ENCODE measurements around the gene RGS12. TPM values are rescaled to one million over a fixed set of nuclear protein-coding genes. Genes with fewer than 3 reads are reported as not detected.

The RGS12 gene
- total and polyA plus RNA-seq, 2 of the 8 experiments (the other 6 are each of a cell fraction or from before 2014, with no cell fraction given): 6.0 to 16.4 TPM

- TF ChIP-seq USF2 (IDR thresholded peaks at IDR 0.05; ENCODE audit: low read length) (no peak), TEAD4 (IDR thresholded peaks at IDR 0.05; ENCODE audit: low read depth, low read length) (no peak), POLR2A (IDR thresholded peaks at IDR 0.05; ENCODE audit: control extremely low read depth in 1 of 2, low read depth in 2 of 2, low read length in 2 of 2) (no peak)
Observed at GRCh38 chr4:3251691-3252479, 40.9 kb upstream of the RGS12 start (continued).

All from H1 (cell line).